Fibroblast of lung (primary cell): Measurements from ENCODE around the gene DMRTC1.
"Not testable (repeated sequence)": the region's sequence is repeated elsewhere in the genome, so short reads cannot be mapped to it uniquely, and the experiment has no call there.

Source experiments
- CTCF ChIP-seq, 2 donors: IDR thresholded peaks in 1 of 2; conservative IDR thresholded peaks in 1 of 2; 1 replicate in 1 of 2; 2 replicates in 1 of 2; pipeline ENCODE4 v1.5.1; 2011 to 2012; ENCODE audit warnings: low read length in 2 of 2, control low read depth in 1 of 2, inconsistent platforms in 1 of 2, low read depth in 1 of 2, mild to moderate bottlenecking in 1 of 2
- EZH2 ChIP-seq: IDR thresholded peaks from 2 replicates; pipeline ENCODE4 v1.5.1; 2012; ENCODE audit warnings: low read length, control low read depth, mild to moderate bottlenecking; ENCODE audit errors: missing control alignments

GRCh38 chrX:72974885-72975284 is 31.2 kb upstream of the DMRTC1 start:
- TF ChIP-seq CTCF (conservative IDR thresholded peaks at IDR 0.05 in 1 of 2, IDR thresholded peaks at IDR 0.05 in 1 of 2; ENCODE audit: low read depth in 1 of 2, low read length in 2 of 2); EZH2: not testable (repeated sequence)
